ENCODE measurements around the gene KCNH8.

DNA sequence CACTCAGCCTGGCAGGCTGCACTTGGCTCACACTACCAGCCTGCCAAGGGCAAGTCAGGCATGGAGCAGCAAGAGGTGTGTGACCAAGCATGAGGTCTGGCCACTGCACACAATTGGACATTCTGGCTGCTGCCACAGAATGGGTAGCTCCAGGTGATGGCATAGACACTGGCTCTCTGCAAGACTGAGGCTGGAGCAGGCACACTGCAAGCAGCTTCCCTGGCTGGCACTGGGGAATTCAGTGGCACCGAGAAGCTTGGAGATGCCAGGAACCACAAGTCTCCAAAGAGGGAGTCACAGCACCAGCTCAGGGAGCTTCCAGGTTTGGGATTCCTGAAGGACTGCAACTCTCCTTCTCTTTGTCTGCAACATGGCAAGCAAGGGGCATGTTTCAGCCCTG is 42.0 kb upstream of the KCNH8 start:
- TF ChIP-seq, protein P1, sequence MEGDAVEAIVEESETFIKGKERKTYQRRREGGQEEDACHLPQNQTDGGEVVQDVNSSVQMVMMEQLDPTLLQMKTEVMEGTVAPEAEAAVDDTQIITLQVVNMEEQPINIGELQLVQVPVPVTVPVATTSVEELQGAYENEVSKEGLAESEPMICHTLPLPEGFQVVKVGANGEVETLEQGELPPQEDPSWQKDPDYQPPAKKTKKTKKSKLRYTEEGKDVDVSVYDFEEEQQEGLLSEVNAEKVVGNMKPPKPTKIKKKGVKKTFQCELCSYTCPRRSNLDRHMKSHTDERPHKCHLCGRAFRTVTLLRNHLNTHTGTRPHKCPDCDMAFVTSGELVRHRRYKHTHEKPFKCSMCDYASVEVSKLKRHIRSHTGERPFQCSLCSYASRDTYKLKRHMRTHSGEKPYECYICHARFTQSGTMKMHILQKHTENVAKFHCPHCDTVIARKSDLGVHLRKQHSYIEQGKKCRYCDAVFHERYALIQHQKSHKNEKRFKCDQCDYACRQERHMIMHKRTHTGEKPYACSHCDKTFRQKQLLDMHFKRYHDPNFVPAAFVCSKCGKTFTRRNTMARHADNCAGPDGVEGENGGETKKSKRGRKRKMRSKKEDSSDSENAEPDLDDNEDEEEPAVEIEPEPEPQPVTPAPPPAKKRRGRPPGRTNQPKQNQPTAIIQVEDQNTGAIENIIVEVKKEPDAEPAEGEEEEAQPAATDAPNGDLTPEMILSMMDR (IDR thresholded peaks at IDR 0.05; ENCODE audit: low read depth, low read length, missing input control) = no peak
- TF ChIP-seq, protein P2, sequence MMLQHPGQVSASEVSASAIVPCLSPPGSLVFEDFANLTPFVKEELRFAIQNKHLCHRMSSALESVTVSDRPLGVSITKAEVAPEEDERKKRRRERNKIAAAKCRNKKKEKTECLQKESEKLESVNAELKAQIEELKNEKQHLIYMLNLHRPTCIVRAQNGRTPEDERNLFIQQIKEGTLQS (IDR thresholded peaks at IDR 0.05) = no peak
- TF ChIP-seq, protein P3, sequence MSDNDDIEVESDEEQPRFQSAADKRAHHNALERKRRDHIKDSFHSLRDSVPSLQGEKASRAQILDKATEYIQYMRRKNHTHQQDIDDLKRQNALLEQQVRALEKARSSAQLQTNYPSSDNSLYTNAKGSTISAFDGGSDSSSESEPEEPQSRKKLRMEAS (IDR thresholded peaks at IDR 0.05) = no peak
- TF ChIP-seq SP1 (IDR thresholded peaks at IDR 0.05) (no peak), JUND (IDR thresholded peaks at IDR 0.05) (no peak), RAD21 (IDR thresholded peaks at IDR 0.05) (no peak), TAF1 (conservative IDR thresholded peaks at IDR 0.05) (no peak), GABPA (IDR thresholded peaks at IDR 0.05 in 1 of 2, conservative IDR thresholded peaks at IDR 0.05 in 1 of 2) (no peak), YY1 (IDR thresholded peaks at IDR 0.05) (no peak)
- TF ChIP-seq, protein P4, sequence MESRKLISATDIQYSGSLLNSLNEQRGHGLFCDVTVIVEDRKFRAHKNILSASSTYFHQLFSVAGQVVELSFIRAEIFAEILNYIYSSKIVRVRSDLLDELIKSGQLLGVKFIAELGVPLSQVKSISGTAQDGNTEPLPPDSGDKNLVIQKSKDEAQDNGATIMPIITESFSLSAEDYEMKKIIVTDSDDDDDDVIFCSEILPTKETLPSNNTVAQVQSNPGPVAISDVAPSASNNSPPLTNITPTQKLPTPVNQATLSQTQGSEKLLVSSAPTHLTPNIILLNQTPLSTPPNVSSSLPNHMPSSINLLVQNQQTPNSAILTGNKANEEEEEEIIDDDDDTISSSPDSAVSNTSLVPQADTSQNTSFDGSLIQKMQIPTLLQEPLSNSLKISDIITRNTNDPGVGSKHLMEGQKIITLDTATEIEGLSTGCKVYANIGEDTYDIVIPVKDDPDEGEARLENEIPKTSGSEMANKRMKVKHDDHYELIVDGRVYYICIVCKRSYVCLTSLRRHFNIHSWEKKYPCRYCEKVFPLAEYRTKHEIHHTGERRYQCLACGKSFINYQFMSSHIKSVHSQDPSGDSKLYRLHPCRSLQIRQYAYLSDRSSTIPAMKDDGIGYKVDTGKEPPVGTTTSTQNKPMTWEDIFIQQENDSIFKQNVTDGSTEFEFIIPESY (IDR thresholded peaks at IDR 0.05) = no peak
